ENCODE measurements around the gene FBXO7. TPM values are rescaled to one million over a fixed set of nuclear protein-coding genes. Genes with fewer than 3 reads are reported as not detected.

FBXO7 gene
- total and polyA plus RNA-seq, 2 of the 4 experiments (the other 2 are of a cell fraction): 71.5 TPM

- no peak overlapping the region for H3K27ac ChIP-seq (ENCODE audit: insufficient read depth, low read length)
- no TSS peak for BruUV-seq (replicated peaks)
- H3K4me1 ChIP-seq (ENCODE audit: control insufficient read depth, insufficient read depth, low read length): no peaks in the 10 kb centered on the region; the same call in 1 of the 2 replicates
- no peak overlapping the region for H3K18ac ChIP-seq (ENCODE audit: low read depth, low read length)
- H2AK5ac ChIP-seq (ENCODE audit: low read depth, low read length): no peak overlapping the region
- H3K79me1 ChIP-seq (ENCODE audit: low read depth in 1 of 2, low read length in 2 of 2): peaks cover 32 to 71% of the 10 kb centered on the region in 2 experiments
- H3K4me2 ChIP-seq (ENCODE audit: low read depth, low read length): no peak overlapping the region
- H2AFZ ChIP-seq (replicated peaks; ENCODE audit: low read length, poor library complexity): no peak overlapping the region
- H4K8ac ChIP-seq (ENCODE audit: low read depth in 2 of 2, low read length in 2 of 2): no peak overlapping the region
- no peak overlapping the region for H4K91ac ChIP-seq (ENCODE audit: insufficient read depth, low read depth, low read length)
- H4K5ac ChIP-seq (ENCODE audit: low read depth, low read length): no peak overlapping the region
- DNase-seq (peak; percentile 22), ATAC-seq (ENCODE audit: low read depth) (no peak)
- 100% methylated on average over 1 of the region's 1 CpG; no CpG with 5 or more reads in 1 of the 2 experiments for WGBS, 2 experiments (ENCODE audit: extremely low coverage in 2 of 2, insufficient read length in 1 of 2)
- ChIA-PET POLR2A (ENCODE audit: unreplicated experiment) (no interaction called here), CTCF (no interaction called here)
- peaks cover 17% of the 10 kb centered on the region for H3K9me1 ChIP-seq (ENCODE audit: insufficient read depth, low read length)
- intact Hi-C loops (cut with micrococcal nuclease) (no loop called here), in situ Hi-C loops (cut with MboI; ENCODE audit: low sequenced_read_pairs) (no loop called here), dilution Hi-C loops (cut with HindIII; ENCODE audit: low sequenced_read_pairs, unreplicated experiment) (no loop called here)
- H3K4ac ChIP-seq (ENCODE audit: low read depth, low read length): no peak overlapping the region
- no peaks in the 10 kb centered on the region for H3K9me3 ChIP-seq (ENCODE audit: control insufficient read depth, insufficient read depth, low read length)
- no peak overlapping the region for H3K14ac ChIP-seq (replicated peaks; ENCODE audit: low read depth, low read length)
- no peak overlapping the region for H2AK9ac ChIP-seq (replicated peaks; ENCODE audit: low read depth, low read length, poor library complexity)
- no peak overlapping the region for H3K9ac ChIP-seq (ENCODE audit: low read depth, low read length)
- no peak overlapping the region for H2BK15ac ChIP-seq (ENCODE audit: low read depth, low read length)
- H2BK120ac ChIP-seq (ENCODE audit: low read depth, low read length): no peak overlapping the region
- H2BK5ac ChIP-seq (ENCODE audit: low read depth, low read length, poor library complexity, severe bottlenecking): no peak overlapping the region
- H3K23ac ChIP-seq (ENCODE audit: low read depth, low read length): no peak overlapping the region
- peaks cover 65% of the 10 kb centered on the region for H4K20me1 ChIP-seq (ENCODE audit: insufficient read depth, low read length)
- TF ChIP-seq RAD21 (IDR thresholded peaks at IDR 0.05; ENCODE audit: low read length) (no peak), SMC3 (IDR thresholded peaks at IDR 0.05; ENCODE audit: low read depth, low read length) (no peak), MAZ (IDR thresholded peaks at IDR 0.05; ENCODE audit: borderline replicate concordance, low read depth, low read length) (no peak), ELK1 (IDR thresholded peaks at IDR 0.05; ENCODE audit: borderline replicate concordance, low read depth, low read length) (no peak), MAFK (IDR thresholded peaks at IDR 0.05; ENCODE audit: low read depth, low read length) (no peak), NFE2L2 (IDR thresholded peaks at IDR 0.05; ENCODE audit: low read depth, low read length) (no peak), MXI1 (IDR thresholded peaks at IDR 0.05; ENCODE audit: borderline replicate concordance, low read depth, low read length) (no peak), POLR2A (IDR thresholded peaks at IDR 0.05; ENCODE audit: low read depth, low read length) (no peak), CTCF (conservative IDR thresholded peaks at IDR 0.05; ENCODE audit: low read depth, low read length) (no peak), CEBPB (IDR thresholded peaks at IDR 0.05; ENCODE audit: low read depth, low read length) (no peak), RFX5 (IDR thresholded peaks at IDR 0.05; ENCODE audit: low read depth, low read length) (no peak), CHD1 (IDR thresholded peaks at IDR 0.05; ENCODE audit: low read depth, low read length) (no peak), BHLHE40 (IDR thresholded peaks at IDR 0.05; ENCODE audit: low read depth, low read length) (no peak), RCOR1 (IDR thresholded peaks at IDR 0.05; ENCODE audit: insufficient replicate concordance, low read length) (no peak), USF2 (IDR thresholded peaks at IDR 0.05; ENCODE audit: low read depth, low read length) (no peak), FOS (IDR thresholded peaks at IDR 0.05; ENCODE audit: low read depth, low read length) (no peak)
- no peak overlapping the region for H3K4me3 ChIP-seq (ENCODE audit: insufficient read depth, low read depth, low read length)
- H3K36me3 ChIP-seq (ENCODE audit: control insufficient read depth, insufficient read depth, low read length): peaks cover 17% of the 10 kb centered on the region
- H2BK20ac ChIP-seq (ENCODE audit: low read depth, low read length): no peak overlapping the region
- H3K27me3 ChIP-seq (ENCODE audit: control insufficient read depth, insufficient read depth, low read length): no peaks in the 10 kb centered on the region
- H3K56ac ChIP-seq (ENCODE audit: extremely low read depth, insufficient read depth, low read length): no peak overlapping the region
Measured at GRCh38 chr22:32482708-32483107, 8.1 kb downstream of the FBXO7 start.
